Stimulated activated naive CD8-positive, alpha-beta T cell treated with anti-CD3 and anti-CD28 coated beads, Interleukin-15, Interleukin-2, amounts not matched to agents 100 U/mL and 50 U/mL, for 24 hours (primary cell): ENCODE measurements around the gene ELF4.

Experiments
- ATAC-seq: fragments of 150-1000 bp; cut with Tn5 transposase; one replicate; pipeline ENCODE4 v1.10.0; 2021
- DNase-seq: peaks from one replicate; pipeline ENCODE4 v3.0.0; 2021

Gene ELF4

DNA sequence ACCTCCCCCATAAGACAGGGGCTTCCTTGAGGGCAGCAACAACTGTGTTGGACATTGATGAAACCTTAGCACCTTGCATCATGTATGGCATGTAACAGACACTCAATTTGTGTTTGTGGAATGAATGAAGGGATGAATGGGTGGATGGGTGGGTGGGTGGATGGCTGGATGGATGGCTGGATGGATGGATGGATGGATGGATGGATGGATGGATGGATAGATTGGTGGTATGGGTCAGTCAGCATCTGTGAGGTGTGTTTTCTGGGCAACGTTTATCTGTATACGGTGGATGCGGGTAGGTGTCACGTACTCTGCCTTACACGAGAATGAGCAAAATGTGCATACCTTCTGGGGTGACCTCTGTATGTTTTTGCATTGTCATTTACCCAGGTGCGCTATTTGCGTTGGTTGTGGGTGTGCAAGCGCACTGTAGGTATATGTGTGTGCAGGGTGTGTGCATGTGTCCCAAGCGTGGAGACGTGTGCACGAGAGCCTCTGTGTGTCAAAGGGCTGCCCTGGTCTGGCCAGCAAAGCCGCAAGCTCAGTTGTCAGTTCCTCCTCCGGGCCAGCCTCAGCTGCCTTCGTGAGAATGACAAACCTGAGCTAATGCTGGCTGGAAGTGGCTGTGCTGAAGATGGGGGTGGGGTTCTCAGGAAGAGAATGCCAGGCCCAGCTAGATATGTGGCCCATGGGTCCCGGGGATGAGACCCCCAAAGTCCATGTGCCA lies 26.5 kb downstream of the ELF4 start:
- no peak for ATAC-seq
- peak; percentile 17 for DNase-seq

GRCh38 chrX:130083107-130083490 lies 27.2 kb downstream of the ELF4 start:
- DNase-seq (no peak), ATAC-seq (no peak)

DNA sequence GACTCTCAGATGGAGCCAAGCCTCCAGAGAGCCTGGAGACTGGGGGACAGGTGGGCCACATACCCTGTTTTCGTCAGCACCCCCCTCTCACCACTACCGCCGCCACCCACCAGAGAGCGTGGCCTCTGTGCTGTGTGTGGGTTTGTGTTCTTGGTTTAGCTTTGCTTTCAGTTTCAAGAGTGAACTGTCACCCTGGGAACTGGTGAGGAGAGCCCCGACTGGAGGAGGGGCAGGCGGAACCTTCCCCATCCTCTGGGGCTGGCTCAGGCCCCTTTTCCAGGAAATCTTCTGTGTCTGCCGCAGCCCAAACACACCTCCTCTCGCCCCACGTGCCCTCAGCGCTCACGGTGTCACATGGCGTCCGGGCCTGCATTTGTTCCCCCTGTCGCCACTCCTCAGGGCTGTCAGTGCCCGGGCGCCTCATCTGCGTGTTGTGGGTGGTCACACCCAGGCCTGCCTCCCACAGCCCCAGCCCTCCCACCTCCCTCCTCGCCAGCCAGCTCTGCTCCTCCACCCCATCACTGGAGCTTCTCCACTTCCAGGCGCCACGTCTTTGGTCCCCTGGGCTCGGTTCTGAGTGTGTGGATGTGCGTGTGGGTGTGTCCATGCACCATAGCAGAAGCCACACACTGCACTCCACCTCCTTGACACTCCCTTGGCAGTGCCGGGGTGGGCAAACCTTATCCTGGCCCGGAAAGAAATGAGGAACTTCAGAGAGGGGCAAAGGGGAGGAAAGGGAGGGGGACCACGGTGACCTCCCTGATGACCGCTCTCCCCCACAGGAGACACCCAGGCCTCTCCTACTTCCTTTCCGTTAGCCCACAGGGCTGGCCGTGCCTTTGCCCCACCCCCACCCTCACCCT lies 27.8 kb downstream of the ELF4 start:
- peak; percentile 69 for DNase-seq
- ATAC-seq = peak; percentile 72

DNA sequence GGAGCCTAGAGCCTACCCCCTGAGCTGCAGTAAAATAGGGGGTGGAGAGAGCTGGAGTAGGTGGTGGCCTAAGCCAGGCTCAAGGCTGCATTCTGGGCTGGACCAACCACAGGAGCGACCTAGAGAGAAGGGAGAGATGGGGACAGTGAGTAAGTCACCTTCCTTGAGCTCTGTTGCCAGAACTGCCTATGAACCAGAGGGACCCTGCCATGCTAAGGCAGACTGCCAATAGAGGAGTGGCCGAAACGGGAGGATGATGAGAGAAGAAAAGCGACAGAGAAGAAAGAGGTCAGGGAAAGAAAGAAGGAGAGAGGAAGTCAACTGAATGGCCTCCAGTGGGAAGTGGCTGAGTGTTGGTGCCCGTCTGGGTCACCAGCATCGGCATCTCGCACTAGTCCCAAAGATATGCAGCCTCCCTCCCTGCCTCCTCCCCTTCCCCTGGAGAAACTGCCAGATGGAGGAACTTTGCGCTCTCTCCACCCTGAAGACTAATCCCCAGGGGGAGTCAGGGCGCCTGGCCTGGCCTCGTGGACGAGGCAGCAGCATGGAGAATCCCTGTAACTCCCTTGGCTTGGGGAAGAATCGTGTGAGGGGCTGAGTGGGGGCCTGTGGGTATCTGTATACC lies 28.8 kb downstream of the ELF4 start:
- DNase-seq = no peak
- no peak for ATAC-seq

DNA sequence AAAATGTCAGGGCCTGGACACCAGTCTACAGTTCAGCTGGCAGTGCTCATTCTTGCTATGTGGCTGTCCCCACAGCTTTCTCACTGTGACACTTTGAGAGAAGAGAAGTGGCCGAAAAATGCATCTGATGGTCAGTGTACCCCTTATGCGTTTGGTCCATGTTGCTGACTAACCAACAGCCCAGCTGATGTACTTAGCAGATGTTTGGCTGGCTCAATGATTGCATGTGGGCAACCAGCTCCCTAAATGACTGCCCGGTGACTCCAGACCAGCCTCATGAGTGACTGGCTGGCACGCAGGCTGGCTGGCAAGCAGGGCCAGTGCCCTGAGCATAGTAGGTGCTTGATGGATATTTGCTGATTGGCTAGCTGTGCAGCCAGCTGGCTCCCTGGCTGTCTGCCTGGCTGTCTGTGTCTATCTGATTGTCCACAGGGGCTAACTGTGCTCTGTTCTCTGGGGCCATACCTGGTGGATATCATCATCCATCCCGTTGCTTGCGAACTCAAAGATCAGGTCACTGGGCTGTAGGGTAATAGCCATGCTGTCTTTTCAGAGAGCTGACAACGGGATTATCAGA lies 29.4 kb downstream of the ELF4 start:
- ATAC-seq (no peak), DNase-seq (no peak)

GRCh38 chrX:130079824-130080406 lies 30.4 kb downstream of the ELF4 start:
- ATAC-seq (no peak), DNase-seq (peak; percentile 53)

DNA sequence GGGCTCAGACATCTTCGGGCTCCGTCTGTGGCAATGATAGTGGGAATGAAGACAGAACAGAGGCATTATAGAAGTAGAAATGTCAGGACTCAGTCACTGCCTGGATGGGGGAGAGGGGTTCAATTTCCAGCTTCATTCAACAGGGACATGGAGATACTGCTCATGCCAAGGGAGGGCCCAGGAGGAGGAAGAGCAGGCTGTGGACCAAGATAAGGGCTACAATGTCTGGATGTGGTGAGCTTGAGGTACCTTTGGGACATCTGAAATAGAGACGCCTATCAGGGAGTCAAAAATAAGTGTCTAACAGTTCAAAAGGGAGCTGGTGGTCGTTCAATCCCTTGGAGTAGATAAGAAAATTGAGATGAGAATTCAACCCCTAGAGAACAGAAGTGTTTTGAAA lies 34.5 kb downstream of the ELF4 start:
- ATAC-seq = no peak
- no peak for DNase-seq

- DNase-seq (no peak), ATAC-seq (no peak)
These were observed 38.0 kb downstream of the ELF4 start for GRCh38 chrX:130072345-130072740.

DNA sequence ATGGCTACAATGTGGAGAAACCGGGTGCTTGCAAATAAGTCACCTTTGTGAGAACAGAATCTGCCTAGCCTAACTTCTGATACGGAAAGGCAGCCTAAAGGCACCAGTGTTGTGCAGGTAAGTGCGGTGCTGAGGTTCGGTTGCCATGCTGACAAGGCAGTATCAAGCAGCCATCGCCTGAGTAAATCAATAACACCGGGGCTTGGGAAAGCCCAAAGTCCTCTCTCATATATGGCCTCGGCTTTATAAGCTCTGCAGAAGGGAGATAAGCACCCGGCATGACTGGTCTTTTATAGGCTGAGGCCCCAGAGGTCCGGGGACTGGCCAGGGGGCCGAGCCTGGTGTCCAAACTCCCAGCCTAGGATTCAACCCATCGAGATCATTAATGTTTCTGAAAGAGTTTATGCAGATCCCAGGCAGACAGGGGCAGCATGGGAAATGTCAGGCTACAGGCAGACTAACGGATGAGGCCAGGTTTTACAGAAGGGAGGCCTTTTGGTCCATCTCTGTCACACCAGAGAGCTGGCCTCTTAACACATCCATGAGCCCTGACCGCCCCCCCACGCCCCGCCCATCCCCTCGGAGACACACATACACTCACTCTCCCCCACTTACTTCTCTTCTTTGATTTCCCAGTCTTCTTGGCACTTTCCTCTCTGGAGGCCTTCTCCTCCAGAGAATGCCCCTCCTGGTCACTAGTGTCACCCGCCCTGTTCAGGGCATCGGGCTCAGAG lies 38.5 kb downstream of the ELF4 start:
- ATAC-seq (no peak), DNase-seq (no peak)

- DNase-seq = no peak
- ATAC-seq = no peak
These were observed 43.2 kb downstream of the ELF4 start for GRCh38 chrX:130066975-130067615.

- DNase-seq = peak; percentile 88
- ATAC-seq = peak; percentile 91
These were observed 49.9 kb downstream of the ELF4 start for GRCh38 chrX:130060122-130061069.

GRCh38 chrX:130058652-130059051 lies 51.6 kb downstream of the ELF4 start:
- ATAC-seq = no peak
- no peak for DNase-seq

GRCh38 chrX:130057209-130057608 lies 53.1 kb downstream of the ELF4 start:
- ATAC-seq (no peak), DNase-seq (no peak)

DNA sequence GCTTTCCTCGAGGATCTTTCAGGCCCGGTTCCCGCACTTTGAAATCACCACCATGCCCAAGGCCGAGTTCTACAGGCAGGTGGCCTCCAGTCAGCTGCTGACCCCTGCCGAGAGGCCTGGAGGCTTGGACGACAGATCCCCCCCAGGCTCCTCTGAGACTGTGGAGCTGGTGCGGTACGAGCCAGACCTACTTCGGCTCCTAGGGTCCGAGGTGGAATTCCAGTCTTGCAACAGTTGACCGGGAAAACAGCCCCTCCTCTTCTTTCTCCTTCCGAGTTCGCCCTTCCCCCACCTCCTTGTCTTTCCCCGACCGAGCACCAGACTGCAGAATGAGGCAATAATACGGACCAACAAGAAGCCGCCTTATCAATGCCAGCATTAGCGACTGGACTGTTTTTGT lies 54.4 kb downstream of the ELF4 start:
- ATAC-seq (no peak), DNase-seq (no peak)

- no peak for DNase-seq
- ATAC-seq = no peak
These were observed 55.2 kb downstream of the ELF4 start for GRCh38 chrX:130055103-130055502.

GRCh38 chrX:130053236-130053635 lies 57.1 kb downstream of the ELF4 start:
- DNase-seq (no peak), ATAC-seq (no peak)

DNA sequence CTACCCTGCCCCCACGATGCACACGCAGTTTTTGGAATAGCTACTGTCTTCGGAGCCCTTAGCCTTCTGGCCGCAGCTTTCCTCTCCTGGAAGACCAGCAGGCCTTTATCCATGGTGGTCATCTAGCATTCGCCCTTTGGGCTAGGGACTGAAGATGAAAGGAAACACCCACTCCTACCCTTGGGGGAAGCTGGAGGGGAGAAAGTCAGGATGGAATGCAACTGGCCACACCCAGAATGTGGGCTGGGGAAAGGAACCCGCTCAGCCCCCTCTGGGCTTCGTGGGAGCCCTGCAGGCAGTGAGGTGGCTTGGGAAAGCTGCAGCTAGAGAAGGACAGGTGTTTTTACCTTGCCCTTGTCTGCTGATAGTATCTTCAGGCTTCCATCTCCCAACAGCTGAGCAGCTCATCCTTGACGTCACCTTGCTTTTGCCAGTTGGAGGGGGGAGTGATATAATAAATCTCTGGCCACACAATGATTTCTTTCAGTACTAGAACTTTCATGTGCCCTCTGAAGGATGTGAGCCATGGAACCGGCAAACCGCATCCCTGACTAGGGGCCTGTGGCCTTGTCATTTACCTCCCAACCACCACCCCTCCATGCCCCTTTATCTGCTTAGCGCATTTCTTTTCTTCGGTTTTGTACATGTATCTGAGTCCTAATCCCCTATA lies 59.0 kb downstream of the ELF4 start:
- ATAC-seq (no peak), DNase-seq (no peak)

GRCh38 chrX:130049821-130050220 lies 60.5 kb downstream of the ELF4 start:
- DNase-seq = no peak
- no peak for ATAC-seq

GRCh38 chrX:130048686-130049222 lies 61.5 kb downstream of the ELF4 start:
- no peak for ATAC-seq
- no peak for DNase-seq
